ENCODE results near the gene DEFB127. TPM values are rescaled to one million over a fixed set of nuclear protein-coding genes. Genes with fewer than 3 reads are reported as not detected.
"Not testable (repeated sequence)": the region's sequence is repeated elsewhere in the genome, so short reads cannot be mapped to it uniquely, and the experiment has no call there.

The DEFB127 gene
- total RNA-seq (2014; rRNA removed; shearing (Covaris generic)) = not detected in 2 replicates

GRCh38 chr20:157154-157553, at the start of gene DEFB127:
Gene DEFB127 (plus strand): TSS chr20:157454. CDS start chr20:157545, 91 bp downstream.
- no peaks in the 10 kb centered on the region for H3K9me3 ChIP-seq (replicated peaks)
- H3K4me3 ChIP-seq = no peak within 1 kb of the TSS
- 0 out of 2 replicates have a peak, but pooled peaks cover 10% of the 10 kb centered on the region for H3K27me3 ChIP-seq (replicated peaks)
- DNase-seq (ENCODE audit: low read depth in 1 of 2, low spot score in 2 of 2) = no peak
- no peaks in the 10 kb centered on the region for H3K36me3 ChIP-seq
- no peaks in the 10 kb centered on the region for H3K4me1 ChIP-seq (replicated peaks)
- no peak within 1 kb of the TSS for H3K27ac ChIP-seq

- DNase-seq (ENCODE audit: low read depth in 1 of 2, low spot score in 2 of 2) = no peak
Measured at GRCh38 chr20:112396-112795, 44.9 kb upstream of the DEFB127 start.

GRCh38 chr20:117518-117917, 39.7 kb upstream of the DEFB127 start:
- Histone ChIP-seq H3K27ac (no peak overlapping the region), H3K4me1 (replicated peaks) (no peaks in the 10 kb centered on the region), H3K9me3 (replicated peaks) (0 out of 2 replicates have a peak, but pooled peaks cover 2% of the 10 kb centered on the region), H3K27me3 (replicated peaks) (no peaks in the 10 kb centered on the region), H3K4me3 (no peak overlapping the region), H3K36me3 (no peaks in the 10 kb centered on the region)
- DNase-seq (ENCODE audit: low read depth in 1 of 2, low spot score in 2 of 2) = no peak

More at GRCh38 chr20:112396-112795, 44.9 kb upstream of the DEFB127 start:
- no peak overlapping the region for H3K4me3 ChIP-seq
- H3K27ac ChIP-seq = no peak overlapping the region
- H3K9me3 ChIP-seq (replicated peaks) = no peaks in the 10 kb centered on the region
- no peaks in the 10 kb centered on the region for H3K36me3 ChIP-seq
- no peaks in the 10 kb centered on the region for H3K4me1 ChIP-seq (replicated peaks)
- H3K27me3 ChIP-seq (replicated peaks) = peaks cover 4% of the 10 kb centered on the region; the same call in 1 of the 2 replicates

- H3K36me3 ChIP-seq; H3K4me3 ChIP-seq; H3K4me1 ChIP-seq (replicated peaks); H3K27me3 ChIP-seq (replicated peaks); DNase-seq (ENCODE audit: low read depth in 1 of 2, low spot score in 2 of 2); H3K27ac ChIP-seq; H3K9me3 ChIP-seq (replicated peaks): not testable (repeated sequence)
Measured at GRCh38 chr20:129786-130323, 27.4 kb upstream of the DEFB127 start.

GRCh38 chr20:137668-138490, 19.4 kb upstream of the DEFB127 start:
- Histone ChIP-seq H3K27ac (no peak overlapping the region), H3K4me1 (replicated peaks) (no peaks in the 10 kb centered on the region), H3K36me3 (no peaks in the 10 kb centered on the region), H3K9me3 (replicated peaks) (no peaks in the 10 kb centered on the region), H3K4me3 (no peak overlapping the region), H3K27me3 (replicated peaks) (no peaks in the 10 kb centered on the region; the same call in 1 of the 2 replicates)
- DNase-seq (ENCODE audit: low read depth in 1 of 2, low spot score in 2 of 2) = no peak

- H3K36me3 ChIP-seq = no peaks in the 10 kb centered on the region
- no peak within 1 kb of the TSS for H3K27ac ChIP-seq
- no peak within 1 kb of the TSS for H3K4me3 ChIP-seq
- H3K27me3 ChIP-seq (replicated peaks) = peaks cover 12% of the 10 kb centered on the region
- DNase-seq (ENCODE audit: low read depth in 1 of 2, low spot score in 2 of 2) = no peak
- H3K4me1 ChIP-seq (replicated peaks) = no peaks in the 10 kb centered on the region
- no peaks in the 10 kb centered on the region for H3K9me3 ChIP-seq (replicated peaks)
Measured at GRCh38 chr20:142290-142689, 15.0 kb upstream of the DEFB127 start, which contains the start of gene DEFB126. Gene DEFB126 (plus strand): TSS chr20:142590. CDS start chr20:142629, 39 bp downstream.

GRCh38 chr20:145877-146276, 11.4 kb upstream of the DEFB127 start:
- no peaks in the 10 kb centered on the region for H3K36me3 ChIP-seq
- H3K27me3 ChIP-seq (replicated peaks) = peaks cover 16% of the 10 kb centered on the region
- no peak for DNase-seq (ENCODE audit: low read depth in 1 of 2, low spot score in 2 of 2)
- H3K4me1 ChIP-seq (replicated peaks) = no peaks in the 10 kb centered on the region
- H3K9me3 ChIP-seq (replicated peaks) = no peaks in the 10 kb centered on the region
- no peak overlapping the region for H3K4me3 ChIP-seq
- no peak overlapping the region for H3K27ac ChIP-seq

- H3K4me1 ChIP-seq (replicated peaks) = no peaks in the 10 kb centered on the region
- 0 out of 2 replicates have a peak, but pooled peaks cover 4% of the 10 kb centered on the region for H3K27me3 ChIP-seq (replicated peaks)
- no peak overlapping the region for H3K4me3 ChIP-seq
- H3K27ac ChIP-seq = no peak overlapping the region
- H3K9me3 ChIP-seq (replicated peaks) = no peaks in the 10 kb centered on the region
- no peaks in the 10 kb centered on the region for H3K36me3 ChIP-seq
- no peak for DNase-seq (ENCODE audit: low read depth in 1 of 2, low spot score in 2 of 2)
Measured at GRCh38 chr20:152131-152530, 5.1 kb upstream of the DEFB127 start.

- no peaks in the 10 kb centered on the region for H3K4me1 ChIP-seq (replicated peaks)
- DNase-seq (ENCODE audit: low read depth in 1 of 2, low spot score in 2 of 2) = no peak
- no peak overlapping the region for H3K27ac ChIP-seq
- H3K9me3 ChIP-seq (replicated peaks) = no peaks in the 10 kb centered on the region
- H3K4me3 ChIP-seq = no peak overlapping the region
- no peaks in the 10 kb centered on the region for H3K36me3 ChIP-seq
- H3K27me3 ChIP-seq (replicated peaks) = no peaks in the 10 kb centered on the region; the same call in 1 of the 2 replicates
Measured at GRCh38 chr20:164618-165017, 7.4 kb downstream of the DEFB127 start.

GRCh38 chr20:168876-169275, 11.6 kb downstream of the DEFB127 start:
- H3K4me1 ChIP-seq (replicated peaks) = no peaks in the 10 kb centered on the region

GRCh38 chr20:184288-184687, 27.0 kb downstream of the DEFB127 start:
- Histone ChIP-seq H3K4me3 (no peak overlapping the region), H3K27me3 (replicated peaks) (peaks cover 19% of the 10 kb centered on the region), H3K36me3 (no peaks in the 10 kb centered on the region), H3K9me3 (replicated peaks) (no peaks in the 10 kb centered on the region), H3K27ac (no peak overlapping the region), H3K4me1 (replicated peaks) (no peaks in the 10 kb centered on the region)
- no peak for DNase-seq (ENCODE audit: low read depth in 1 of 2, low spot score in 2 of 2)

More at GRCh38 chr20:168876-169275, 11.6 kb downstream of the DEFB127 start:
- H3K27me3 ChIP-seq (replicated peaks) = no peaks in the 10 kb centered on the region; the same call in 1 of the 2 replicates
- H3K27ac ChIP-seq = no peak overlapping the region
- no peaks in the 10 kb centered on the region for H3K9me3 ChIP-seq (replicated peaks)
- H3K4me3 ChIP-seq = no peak overlapping the region
- DNase-seq (ENCODE audit: low read depth in 1 of 2, low spot score in 2 of 2) = no peak
- no peaks in the 10 kb centered on the region for H3K36me3 ChIP-seq

- H3K4me1 ChIP-seq (replicated peaks) = no peaks in the 10 kb centered on the region
- H3K9me3 ChIP-seq (replicated peaks) = no peaks in the 10 kb centered on the region
- no peak overlapping the region for H3K4me3 ChIP-seq
- H3K27ac ChIP-seq = no peak overlapping the region
- DNase-seq (ENCODE audit: low read depth in 1 of 2, low spot score in 2 of 2) = no peak
- H3K36me3 ChIP-seq = no peaks in the 10 kb centered on the region
- peaks cover 21% of the 10 kb centered on the region for H3K27me3 ChIP-seq (replicated peaks)
Measured at GRCh38 chr20:187733-188132, 30.5 kb downstream of the DEFB127 start.

- peaks cover 14% of the 10 kb centered on the region; the same call in 1 of the 2 replicates for H3K27me3 ChIP-seq (replicated peaks)
- DNase-seq (ENCODE audit: low read depth in 1 of 2, low spot score in 2 of 2) = no peak
- no peaks in the 10 kb centered on the region for H3K9me3 ChIP-seq (replicated peaks)
- no peak within 1 kb of the TSS for H3K27ac ChIP-seq
- H3K36me3 ChIP-seq = no peaks in the 10 kb centered on the region
- no peak within 1 kb of the TSS for H3K4me3 ChIP-seq
- no peaks in the 10 kb centered on the region for H3K4me1 ChIP-seq (replicated peaks)
Measured at GRCh38 chr20:189611-190010, 32.4 kb downstream of the DEFB127 start, which contains the start of gene DEFB128. Gene DEFB128 (minus strand): TSS chr20:189711. CDS start chr20:189623, 88 bp downstream.

- no peak overlapping the region for H3K27ac ChIP-seq
- DNase-seq (ENCODE audit: low read depth in 1 of 2, low spot score in 2 of 2) = no peak
- H3K9me3 ChIP-seq (replicated peaks) = no peaks in the 10 kb centered on the region
- no peaks in the 10 kb centered on the region for H3K36me3 ChIP-seq
- 0 out of 2 replicates have a peak, but pooled peaks cover 8% of the 10 kb centered on the region for H3K27me3 ChIP-seq (replicated peaks)
- H3K4me1 ChIP-seq (replicated peaks) = no peaks in the 10 kb centered on the region
- H3K4me3 ChIP-seq = no peak overlapping the region
Measured at GRCh38 chr20:198225-198624, 41.0 kb downstream of the DEFB127 start.
